Hematopoietic multipotent progenitor cell treated with erythropoietin and hydrocortisone succinate and interleukin-3 and kit ligand, for 4 days (in vitro differentiated cells): ENCODE measurements around the gene ZNF19.

Experiments used
- DNase-seq: peaks from one replicate; pipeline ENCODE4 v3.0.0-alpha.2; 2015

ZNF19 gene

GRCh38 chr16:71440669-71441347, 48.3 kb downstream of the ZNF19 start:
- DNase-seq: peak; percentile 31

GRCh38 chr16:71439523-71439922, 49.6 kb downstream of the ZNF19 start:
- no peak for DNase-seq

GRCh38 chr16:71436473-71436872, 52.7 kb downstream of the ZNF19 start:
- no peak for DNase-seq

DNA sequence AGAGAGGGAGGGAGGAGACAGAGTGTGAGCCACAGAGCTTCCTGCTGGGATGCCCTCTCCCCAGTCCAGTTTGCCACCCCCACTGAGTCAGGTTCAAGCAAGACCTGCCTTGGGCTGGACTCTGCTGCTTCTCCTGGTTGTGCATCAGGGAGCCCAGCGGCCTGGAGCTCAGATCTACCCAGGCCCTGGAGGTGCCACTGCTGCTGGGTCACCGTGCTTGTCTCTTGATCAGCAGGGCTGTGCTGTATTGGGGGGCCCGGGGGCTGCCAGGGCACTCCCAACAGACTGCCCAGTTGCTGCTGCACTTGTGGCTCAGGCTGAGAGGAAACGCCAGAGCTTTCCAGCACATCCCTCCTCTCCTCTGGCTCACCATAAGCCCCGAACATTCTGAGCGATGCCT, 56.2 kb downstream of the ZNF19 start:
- no peak for DNase-seq

- DNase-seq: no peak
Observed at GRCh38 chr16:71431991-71432390, 57.1 kb downstream of the ZNF19 start.

- DNase-seq: no peak
Observed at GRCh38 chr16:71431176-71431575, 57.9 kb downstream of the ZNF19 start.

DNA sequence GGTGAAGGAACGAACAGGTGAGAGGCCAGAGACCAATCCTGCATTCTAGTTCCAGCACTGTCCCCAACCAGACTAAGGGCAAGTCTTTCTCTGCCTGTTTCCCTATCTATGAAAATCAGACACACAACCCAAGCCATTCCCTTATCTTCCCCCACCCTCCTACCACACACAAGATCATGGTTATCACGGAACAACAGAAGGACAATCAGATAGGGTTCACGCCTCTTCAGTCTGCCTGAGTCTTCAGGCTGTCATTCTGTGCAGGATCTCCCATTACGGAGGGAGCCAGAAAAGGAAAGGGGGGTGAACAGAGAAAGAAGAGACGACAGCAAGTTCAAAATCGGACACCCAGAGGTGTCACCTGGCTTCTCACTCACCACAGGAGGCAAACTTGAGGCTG, 58.4 kb downstream of the ZNF19 start:
- peak; percentile 78 for DNase-seq

DNA sequence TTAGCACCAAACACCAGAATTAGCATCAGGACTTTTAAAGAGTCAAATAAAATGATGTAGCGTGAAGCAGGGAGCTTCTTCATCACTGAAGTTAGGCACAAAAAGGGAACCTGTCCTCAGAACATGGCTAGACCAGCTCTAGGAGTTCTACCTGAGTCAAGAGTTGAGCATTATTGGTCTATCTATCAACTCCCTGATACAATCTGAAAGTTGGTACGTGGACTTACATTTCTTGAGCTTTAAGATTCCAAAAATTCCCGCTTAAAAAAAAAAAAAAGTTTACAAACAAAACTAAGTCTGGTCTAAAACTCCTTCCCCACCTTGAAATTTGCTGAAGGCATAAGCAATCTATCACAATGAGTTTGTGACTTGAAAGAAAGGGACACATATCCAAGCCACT, 59.5 kb downstream of the ZNF19 start:
- no peak for DNase-seq

- no peak for DNase-seq
Observed at GRCh38 chr16:71428883-71429282, 60.2 kb downstream of the ZNF19 start.

DNA sequence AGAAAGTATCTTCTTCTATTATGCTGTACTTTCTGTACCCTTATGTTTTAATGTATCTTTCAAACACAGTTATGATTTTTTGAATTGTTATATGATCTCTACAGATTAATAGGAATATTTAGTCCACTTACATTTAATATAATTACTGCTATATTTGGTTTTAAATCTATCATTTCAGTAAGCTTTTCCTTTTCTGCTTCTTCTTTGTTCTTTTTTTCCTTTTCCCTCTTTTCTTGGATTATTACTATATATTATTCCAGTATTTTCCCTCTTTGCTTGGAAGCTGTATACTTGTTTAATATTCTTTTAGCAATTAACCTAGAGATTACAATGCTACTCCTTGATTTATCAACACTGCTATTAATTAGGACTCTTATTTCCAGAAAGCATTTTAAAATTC, 60.7 kb downstream of the ZNF19 start:
- no peak for DNase-seq

DNA sequence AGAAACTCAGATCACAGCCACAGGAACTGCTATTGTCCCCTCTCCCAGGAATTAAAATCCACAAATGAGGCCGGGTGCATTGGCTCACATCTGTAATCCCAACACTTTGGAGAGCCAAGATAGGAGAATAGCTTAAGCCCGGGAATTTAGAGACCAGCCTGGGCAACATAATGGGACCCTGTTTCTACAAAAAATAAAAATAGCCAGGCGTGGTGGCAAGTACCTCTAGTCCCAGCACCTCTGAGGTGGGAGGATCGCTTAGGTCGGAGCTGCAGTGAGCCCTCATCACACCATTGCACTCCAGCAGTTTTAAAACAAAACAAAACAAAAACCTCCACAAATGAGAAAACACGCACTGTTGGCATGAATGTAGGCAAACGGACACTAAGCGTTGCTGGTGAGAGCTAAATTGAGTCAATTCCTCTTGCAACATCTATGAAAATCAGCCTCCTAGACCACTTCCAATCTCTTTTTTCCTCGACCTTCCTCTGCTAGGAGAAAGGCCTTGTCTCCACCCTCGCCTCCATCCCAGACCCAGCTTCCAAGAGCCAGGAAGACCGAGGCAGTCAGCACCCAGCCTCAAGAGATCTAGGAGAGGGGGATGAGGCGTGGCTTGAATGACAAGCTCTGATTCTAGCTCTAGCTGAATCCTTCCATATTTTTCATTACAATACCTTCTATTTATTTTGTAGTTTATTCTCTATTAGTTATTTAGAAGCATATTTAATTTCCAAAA, 62.1 kb downstream of the ZNF19 start:
- no peak for DNase-seq

GRCh38 chr16:71426069-71426879, 62.9 kb downstream of the ZNF19 start:
- DNase-seq: peak; percentile 80

- DNase-seq: no peak
Observed at GRCh38 chr16:71425746-71426068, 63.4 kb downstream of the ZNF19 start.

DNA sequence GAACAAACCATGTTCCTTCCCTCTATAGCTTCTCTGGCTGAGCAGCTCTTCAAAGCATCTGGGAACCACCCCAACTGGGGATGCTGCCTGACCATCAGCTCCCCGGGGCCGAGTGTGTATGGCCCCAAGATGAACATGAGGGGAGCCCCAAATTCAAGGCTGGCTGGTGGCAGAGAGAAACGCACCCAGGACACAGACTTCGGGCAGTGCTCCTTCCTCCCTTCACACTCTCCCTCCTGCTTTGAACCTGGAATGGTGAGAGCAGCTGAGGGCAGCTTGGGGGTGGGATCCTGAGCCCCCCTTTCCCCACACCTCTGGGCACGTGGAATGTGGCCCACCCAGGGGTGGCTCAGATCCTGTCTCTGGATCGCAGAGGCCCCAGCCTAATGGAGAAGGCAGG, 64.5 kb downstream of the ZNF19 start:
- DNase-seq: no peak

DNA sequence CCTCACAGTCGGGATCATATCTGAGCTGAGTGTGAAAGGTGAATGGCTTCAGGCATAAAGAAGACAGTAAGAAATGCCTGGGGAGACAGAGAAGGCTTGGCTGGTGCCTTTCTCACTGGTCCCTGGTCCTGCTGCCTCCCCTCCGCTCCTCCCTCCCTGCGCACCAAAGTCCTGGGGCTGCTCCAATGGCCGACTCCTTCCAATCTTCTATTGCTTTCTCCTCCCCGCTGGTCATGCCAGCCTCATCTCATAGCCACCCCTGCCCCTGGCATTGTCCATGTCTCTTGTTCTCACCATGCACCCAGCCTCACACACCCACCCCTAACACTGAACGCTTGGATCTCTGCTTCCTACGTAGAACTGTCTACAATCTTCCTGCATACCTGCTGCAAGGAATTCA, 65.3 kb downstream of the ZNF19 start:
- no peak for DNase-seq
